Uterus (tissue), 2 donors: ENCODE data around the gene SYMPK.

Source experiments
- POLR2A ChIP-seq, 2 donors: fragments of 450-650 bp; IDR thresholded peaks; one replicate each; pipeline ENCODE4 v1.6.1; 2016; ENCODE audit warnings: antibody characterized with exemption in 2 of 2, mild to moderate bottlenecking in 1 of 2, moderate library complexity in 1 of 2
- TF ChIP-seq, protein P1 (sequence below), 4 experiments: fragments of 200-600 bp in 2 of 4; fragments of 450-650 bp in 2 of 4; sonication (generic) in 2 of 4; IDR thresholded peaks; one replicate each; pipeline ENCODE4 v1.5.1; 2016 to 2019; ENCODE audit warnings: antibody characterized with exemption in 4 of 4, mild to moderate bottlenecking in 2 of 4, moderate library complexity in 1 of 4

GRCh38 chr19:45899253-45899652 is 36.3 kb upstream of the SYMPK start:
- TF ChIP-seq, protein P1, sequence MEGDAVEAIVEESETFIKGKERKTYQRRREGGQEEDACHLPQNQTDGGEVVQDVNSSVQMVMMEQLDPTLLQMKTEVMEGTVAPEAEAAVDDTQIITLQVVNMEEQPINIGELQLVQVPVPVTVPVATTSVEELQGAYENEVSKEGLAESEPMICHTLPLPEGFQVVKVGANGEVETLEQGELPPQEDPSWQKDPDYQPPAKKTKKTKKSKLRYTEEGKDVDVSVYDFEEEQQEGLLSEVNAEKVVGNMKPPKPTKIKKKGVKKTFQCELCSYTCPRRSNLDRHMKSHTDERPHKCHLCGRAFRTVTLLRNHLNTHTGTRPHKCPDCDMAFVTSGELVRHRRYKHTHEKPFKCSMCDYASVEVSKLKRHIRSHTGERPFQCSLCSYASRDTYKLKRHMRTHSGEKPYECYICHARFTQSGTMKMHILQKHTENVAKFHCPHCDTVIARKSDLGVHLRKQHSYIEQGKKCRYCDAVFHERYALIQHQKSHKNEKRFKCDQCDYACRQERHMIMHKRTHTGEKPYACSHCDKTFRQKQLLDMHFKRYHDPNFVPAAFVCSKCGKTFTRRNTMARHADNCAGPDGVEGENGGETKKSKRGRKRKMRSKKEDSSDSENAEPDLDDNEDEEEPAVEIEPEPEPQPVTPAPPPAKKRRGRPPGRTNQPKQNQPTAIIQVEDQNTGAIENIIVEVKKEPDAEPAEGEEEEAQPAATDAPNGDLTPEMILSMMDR (IDR thresholded peaks at IDR 0.05): no peak
- TF ChIP-seq POLR2A (IDR thresholded peaks at IDR 0.05): no peak
